Stomach (tissue), 9 donors: ENCODE measurements around the gene TUBB2A. TPM values are rescaled to one million over a fixed set of nuclear protein-coding genes. Genes with fewer than 3 reads are reported as not detected.
"Not testable (repeated sequence)": the region's sequence is repeated elsewhere in the genome, so short reads cannot be mapped to it uniquely, and the experiment has no call there.

Experiments
- DNase-seq, 2 donors: peaks; one replicate each; pipeline versions ENCODE4 v3.0.0 to v3.0.0-alpha.2; 2013 to 2019
- H3K27ac ChIP-seq, 5 donors: fragments of 200-600 bp in 4 of 5; sonication (generic) in 4 of 5; one replicate each; pipeline ENCODE4 v1.5.1; 2013 to 2019; ENCODE audit warnings: mild to moderate bottlenecking in 1 of 5, moderate library complexity in 1 of 5
- H3K27me3 ChIP-seq, 3 donors: fragments of 200-600 bp; sonication (generic); one replicate each; pipeline ENCODE4 v1.5.1; 2017 to 2019; ENCODE audit warnings: mixed run types in 1 of 3
- H3K36me3 ChIP-seq, 4 donors: fragments of 200-600 bp; sonication (generic); 1 replicate in 3 of 4; 2 replicates in 1 of 4; pipeline ENCODE4 v1.5.1; 2016 to 2019
- H3K4me1 ChIP-seq, 4 donors: fragments of 200-600 bp; sonication (generic); one replicate each; pipeline ENCODE4 v1.5.1; 2016 to 2019
- H3K4me3 ChIP-seq, 4 donors: fragments of 200-600 bp; sonication (generic) in 3 of 4; one replicate each; pipeline ENCODE4 v1.5.1; 2016 to 2019; ENCODE audit warnings: mild to moderate bottlenecking in 1 of 4
- H3K9me3 ChIP-seq, 4 donors: fragments of 200-600 bp; sonication (generic); one replicate each; pipeline ENCODE4 v1.5.1; 2016 to 2019
- EP300 ChIP-seq: sonication (generic); formaldehyde crosslinking; IDR thresholded peaks from one replicate; pipeline ENCODE4 v1.6.1; 2017; ENCODE audit warnings: antibody characterized with exemption
- POLR2A ChIP-seq, 4 donors: fragments of 450-650 bp; IDR thresholded peaks; one replicate each; pipeline ENCODE4 v1.6.1; 2016; ENCODE audit warnings: antibody characterized with exemption in 4 of 4, control low read depth in 2 of 4, mild to moderate bottlenecking in 1 of 4, moderate library complexity in 1 of 4
- POLR2AphosphoS5 ChIP-seq, 3 donors: sonication (generic); formaldehyde crosslinking; IDR thresholded peaks; one replicate each; pipeline ENCODE4 v1.6.1; 2016; ENCODE audit warnings: antibody characterized with exemption in 3 of 3
- WGBS, 5 donors: extraction: QIAGEN DNeasy Blood & Tissue Kit in 3 of 5; methylation state at CpG; one replicate each; pipeline versions ENCODE4 v1.1.5 to v1.1.7; 2013 to 2018; 5-methylcytosine and 5-hydroxymethylcytosine counted together
- intact Hi-C: fragments of 100-400 bp; cut with DNase I; formaldehyde crosslinking; loops from one replicate; pipeline ENCODE4 v1.15.1; 2023; ENCODE audit warnings: low total_unique reads
- polyA plus RNA-seq, 3 donors: library from polyadenylated mRNA; stranded (reverse); fragments of 200-250 nt; gene quantifications; one replicate each; pipeline ENCODE4 v1.2.3, GENCODE V29; 2013
- total RNA-seq, 5 donors: library from RNA; depleted of rRNA; stranded (reverse); fragments of >200 nt; gene quantifications; one replicate each; pipeline versions ENCODE4 v1.1.0 to v1.2.3, GENCODE V29; 2014 to 2016
- TF ChIP-seq, protein P1 (sequence below), 7 experiments: fragments of 450-650 bp in 4 of 7; fragments of 200-600 bp in 3 of 7; sonication (generic) in 3 of 7; IDR thresholded peaks; one replicate each; pipeline ENCODE4 v1.5.1; 2016 to 2019; ENCODE audit warnings: antibody characterized with exemption in 7 of 7, control low read depth in 2 of 7, mild to moderate bottlenecking in 1 of 7
- donor health status: healthy with polysubstance abuse.
- donor health status: Bipolar disorder and iron deficiency.
- donor health status: healthy.

Gene TUBB2A
- total and polyA plus RNA-seq, 8 donors, result 6.7 to 96.9 (median 49.0) TPM

DNA sequence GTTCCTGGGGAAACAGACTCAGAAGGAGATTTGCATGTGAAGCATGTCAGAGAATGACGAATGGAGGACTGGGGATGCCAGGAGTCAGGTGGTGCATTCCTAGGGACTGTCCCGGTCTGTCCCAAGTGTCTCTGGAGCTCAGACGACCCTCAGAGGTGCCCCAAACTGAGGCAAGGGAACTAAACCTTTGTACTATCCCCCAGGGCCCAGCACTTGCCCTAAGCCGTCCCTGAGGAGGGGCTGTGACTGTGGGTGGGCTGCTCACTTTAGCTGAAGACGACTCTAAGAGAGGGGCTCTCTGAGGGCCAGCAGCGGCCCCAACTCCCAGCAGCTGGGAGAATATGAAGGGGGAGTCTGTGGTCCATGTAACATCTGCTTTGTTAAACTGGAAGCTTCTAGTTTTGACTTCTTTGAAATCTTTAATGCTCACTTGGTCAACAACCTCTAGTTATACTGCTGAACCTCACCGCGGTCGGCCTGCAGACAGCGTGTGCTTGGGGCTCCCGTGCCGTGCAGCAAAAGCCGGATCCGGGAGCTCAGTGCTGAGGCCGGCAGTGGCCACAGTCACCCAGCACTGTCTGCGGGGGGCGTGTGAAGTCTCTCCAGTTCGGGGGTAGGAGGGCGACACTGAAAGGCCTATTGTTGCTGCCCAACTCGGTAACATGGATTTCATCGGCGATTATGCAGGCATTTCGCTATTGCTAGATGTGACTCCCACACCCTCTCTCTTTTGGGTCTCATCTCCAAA is 35.9 kb upstream of the TUBB2A start:
- DNase-seq, result no peak
- Histone ChIP-seq H3K4me3 (no peak overlapping the region), H3K36me3 (no peaks in the 10 kb centered on the region), H3K27me3 (no peaks in the 10 kb centered on the region), H3K27ac (no peak overlapping the region), H3K9me3 (no peaks in the 10 kb centered on the region), H3K4me1 (peaks cover 0 to 6% (median 0%) of the 10 kb centered on the region in 4 donors)
- intact Hi-C loops, result no loop called here
- no peak for TF ChIP-seq EP300
- TF ChIP-seq, protein P1, sequence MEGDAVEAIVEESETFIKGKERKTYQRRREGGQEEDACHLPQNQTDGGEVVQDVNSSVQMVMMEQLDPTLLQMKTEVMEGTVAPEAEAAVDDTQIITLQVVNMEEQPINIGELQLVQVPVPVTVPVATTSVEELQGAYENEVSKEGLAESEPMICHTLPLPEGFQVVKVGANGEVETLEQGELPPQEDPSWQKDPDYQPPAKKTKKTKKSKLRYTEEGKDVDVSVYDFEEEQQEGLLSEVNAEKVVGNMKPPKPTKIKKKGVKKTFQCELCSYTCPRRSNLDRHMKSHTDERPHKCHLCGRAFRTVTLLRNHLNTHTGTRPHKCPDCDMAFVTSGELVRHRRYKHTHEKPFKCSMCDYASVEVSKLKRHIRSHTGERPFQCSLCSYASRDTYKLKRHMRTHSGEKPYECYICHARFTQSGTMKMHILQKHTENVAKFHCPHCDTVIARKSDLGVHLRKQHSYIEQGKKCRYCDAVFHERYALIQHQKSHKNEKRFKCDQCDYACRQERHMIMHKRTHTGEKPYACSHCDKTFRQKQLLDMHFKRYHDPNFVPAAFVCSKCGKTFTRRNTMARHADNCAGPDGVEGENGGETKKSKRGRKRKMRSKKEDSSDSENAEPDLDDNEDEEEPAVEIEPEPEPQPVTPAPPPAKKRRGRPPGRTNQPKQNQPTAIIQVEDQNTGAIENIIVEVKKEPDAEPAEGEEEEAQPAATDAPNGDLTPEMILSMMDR (IDR thresholded peaks at IDR 0.05), result no peak
- TF ChIP-seq POLR2AphosphoS5 (IDR thresholded peaks at IDR 0.05), result no peak
- TF ChIP-seq POLR2A (IDR thresholded peaks at IDR 0.05), result no peak
- 81 to 85% (median 83%) methylated on average over 20 to 23 of the region's 23 CpGs for WGBS, 5 donors

DNA sequence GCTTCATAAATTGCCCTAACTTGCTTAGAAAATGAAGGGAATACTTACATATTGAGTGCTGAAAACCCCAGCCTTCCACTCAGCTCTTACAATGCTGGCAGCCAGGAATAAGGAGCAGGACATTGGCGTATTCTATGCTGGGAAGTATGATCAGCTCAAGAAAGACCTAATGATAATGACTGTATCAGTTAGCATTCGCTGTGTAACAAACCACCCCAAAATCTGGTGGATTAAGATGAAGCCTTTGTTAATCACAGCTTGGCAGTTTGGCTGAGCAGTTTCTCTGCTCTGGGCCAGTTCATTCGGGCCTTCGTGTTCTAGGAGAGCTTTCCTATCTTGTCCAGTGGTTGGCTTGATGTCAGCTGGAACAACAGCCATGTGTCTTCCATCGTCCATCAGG is 33.4 kb upstream of the TUBB2A start:
- DNase-seq, result no peak
- TF ChIP-seq POLR2A (IDR thresholded peaks at IDR 0.05) (no peak), EP300 (no peak), POLR2AphosphoS5 (IDR thresholded peaks at IDR 0.05) (no peak)
- TF ChIP-seq, protein P1 (IDR thresholded peaks at IDR 0.05), result no peak
- Histone ChIP-seq H3K4me1 (peaks cover 0 to 6% (median 0%) of the 10 kb centered on the region in 4 donors), H3K36me3 (no peaks in the 10 kb centered on the region), H3K9me3 (no peaks in the 10 kb centered on the region), H3K4me3 (no peak overlapping the region), H3K27ac (no peak overlapping the region), H3K27me3 (no peaks in the 10 kb centered on the region)
- intact Hi-C loops, result no loop called here
- 84 to 94% (median 86%) methylated on average over 5 of the region's 5 CpGs for WGBS, 5 donors

- Histone ChIP-seq H3K4me1 (peaks cover 0 to 5% (median 0%) of the 10 kb centered on the region in 4 donors), H3K9me3 (no peaks in the 10 kb centered on the region), H3K36me3 (no peaks in the 10 kb centered on the region), H3K27me3 (no peaks in the 10 kb centered on the region), H3K27ac (no peak overlapping the region), H3K4me3 (no peak overlapping the region)
- TF ChIP-seq EP300, result no peak
- no peak for TF ChIP-seq POLR2AphosphoS5 (IDR thresholded peaks at IDR 0.05)
- no peak for TF ChIP-seq POLR2A (IDR thresholded peaks at IDR 0.05)
- TF ChIP-seq, protein P1 (IDR thresholded peaks at IDR 0.05), result no peak
- no peak for DNase-seq
- WGBS, 5 donors, result 59 to 75% (median 72%) methylated on average over 4 of the region's 4 CpGs
- intact Hi-C loops, result no loop called here
These were observed 32.7 kb upstream of the TUBB2A start for GRCh38 chr6:3190056-3190455.

DNA sequence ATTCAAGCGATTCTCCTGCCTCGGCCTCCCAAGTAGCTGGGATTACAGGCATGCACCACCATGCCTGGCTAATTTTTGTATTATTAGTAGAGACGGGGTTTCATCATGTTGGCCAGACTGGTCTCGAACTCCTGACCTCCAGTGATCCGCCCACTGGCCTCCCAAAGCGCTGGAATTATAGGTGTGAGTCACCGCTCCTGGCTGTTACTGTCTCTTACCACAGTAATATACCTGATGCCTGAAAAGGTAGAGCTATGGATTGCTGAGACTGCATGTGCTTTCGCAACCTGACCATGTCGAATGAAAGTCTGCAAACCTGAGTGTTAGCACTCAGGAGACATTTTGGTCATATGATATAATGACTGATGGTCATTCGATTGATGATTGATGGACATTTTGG is 31.8 kb upstream of the TUBB2A start:
- H3K9me3 ChIP-seq, intact Hi-C loops, H3K27ac ChIP-seq, H3K36me3 ChIP-seq, H3K4me3 ChIP-seq, H3K27me3 ChIP-seq, DNase-seq, H3K4me1 ChIP-seq: not testable (repeated sequence)
- 91 to 96% (median 93%) methylated on average over 10 of the region's 10 CpGs for WGBS, 5 donors

DNA sequence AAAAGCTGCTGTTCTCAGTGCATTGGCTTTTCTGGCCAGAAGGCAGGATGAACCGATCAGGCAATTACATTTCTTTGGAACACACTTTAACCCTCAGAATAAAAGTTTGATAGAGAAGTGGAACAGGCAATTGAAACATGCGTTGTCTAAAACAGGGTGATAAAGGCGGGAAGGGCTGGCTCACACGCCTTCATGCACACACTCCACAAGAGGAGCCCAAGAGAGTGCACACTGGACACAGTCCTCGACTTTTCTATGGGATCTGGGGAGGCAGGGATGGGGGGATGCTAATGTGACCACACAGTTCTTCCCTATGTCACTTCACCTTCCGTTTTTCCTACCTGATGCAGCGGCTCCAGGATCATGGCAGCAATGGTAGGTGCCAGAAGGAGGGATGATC is 30.9 kb upstream of the TUBB2A start:
- no peak for DNase-seq
- Histone ChIP-seq H3K27ac (no peak overlapping the region), H3K4me1 (no peaks in the 10 kb centered on the region), H3K4me3 (no peak overlapping the region), H3K36me3 (no peaks in the 10 kb centered on the region), H3K27me3 (no peaks in the 10 kb centered on the region), H3K9me3 (no peaks in the 10 kb centered on the region)
- WGBS, 5 donors, result 86 to 88% (median 87%) methylated on average over 7 of the region's 7 CpGs
- intact Hi-C loops, result no loop called here
- no peak for TF ChIP-seq POLR2AphosphoS5 (IDR thresholded peaks at IDR 0.05)
- TF ChIP-seq, protein P1 (IDR thresholded peaks at IDR 0.05), result no peak
- no peak for TF ChIP-seq POLR2A (IDR thresholded peaks at IDR 0.05)
- TF ChIP-seq EP300, result no peak
